GM18867 (cell line): ENCODE measurements around the gene SSR3.

Experiments
- ATAC-seq: cut with Tn5 transposase; IDR thresholded peaks from one replicate; pipeline ENCODE4 v1.9.1; 2021; ENCODE audit warnings: mild to moderate bottlenecking, moderate library complexity; ENCODE audit not compliant: unreplicated experiment

Gene SSR3

GRCh38 chr3:156539802-156540201 is 15.1 kb downstream of the SSR3 start:
- no peak for ATAC-seq

GRCh38 chr3:156539051-156539450 is 15.9 kb downstream of the SSR3 start:
- no peak for ATAC-seq

GRCh38 chr3:156536524-156537316 is 18.2 kb downstream of the SSR3 start:
- no peak for ATAC-seq

GRCh38 chr3:156535798-156536197 is 19.1 kb downstream of the SSR3 start:
- no peak for ATAC-seq

GRCh38 chr3:156535162-156535627 is 19.7 kb downstream of the SSR3 start:
- ATAC-seq, result no peak

GRCh38 chr3:156533205-156533604 is 21.7 kb downstream of the SSR3 start:
- no peak for ATAC-seq

GRCh38 chr3:156532730-156533129 is 22.2 kb downstream of the SSR3 start:
- no peak for ATAC-seq

- no peak for ATAC-seq
Measured at GRCh38 chr3:156530980-156531379, 23.9 kb downstream of the SSR3 start.

- ATAC-seq, result no peak
Measured at GRCh38 chr3:156527060-156527459, 27.9 kb downstream of the SSR3 start.

GRCh38 chr3:156525808-156526207 is 29.1 kb downstream of the SSR3 start:
- ATAC-seq, result no peak

- no peak for ATAC-seq
Measured at GRCh38 chr3:156522673-156523072, 32.2 kb downstream of the SSR3 start.

GRCh38 chr3:156519758-156520162 is 35.2 kb downstream of the SSR3 start:
- ATAC-seq, result peak; percentile 77

GRCh38 chr3:156518726-156519125 is 36.2 kb downstream of the SSR3 start:
- ATAC-seq, result no peak

GRCh38 chr3:156516961-156517360 is 38.0 kb downstream of the SSR3 start:
- no peak for ATAC-seq

- ATAC-seq, result no peak
Measured at GRCh38 chr3:156516284-156516683, 38.6 kb downstream of the SSR3 start.

- no peak for ATAC-seq
Measured at GRCh38 chr3:156513619-156514018, 41.3 kb downstream of the SSR3 start.

- ATAC-seq, result no peak
Measured at GRCh38 chr3:156511987-156512677, 42.8 kb downstream of the SSR3 start.

GRCh38 chr3:156509189-156510174 is 45.4 kb downstream of the SSR3 start:
- ATAC-seq, result peak; percentile 75

- ATAC-seq, result no peak
Measured at GRCh38 chr3:156507285-156507684, 47.6 kb downstream of the SSR3 start.

- no peak for ATAC-seq
Measured at GRCh38 chr3:156498307-156498706, 56.6 kb downstream of the SSR3 start.

GRCh38 chr3:156497326-156497725 is 57.6 kb downstream of the SSR3 start:
- no peak for ATAC-seq
